GM18499 (cell line): Measurements from ENCODE around the gene HAUS3.

Experiments
- ATAC-seq: cut with Tn5 transposase; IDR thresholded peaks from one replicate; pipeline ENCODE4 v1.9.1; 2021; ENCODE audit warnings: moderate number of reproducible peaks; ENCODE audit not compliant: insufficient read depth, unreplicated experiment

The HAUS3 gene

GRCh38 chr4:2241410-2242353 is at the start of gene HAUS3, which contains the start of gene POLN:
HAUS3 (minus strand) TSS chr4:2242121; CDS start chr4:2240946, 1,175 bp downstream.
POLN (minus strand) TSS chr4:2242121; CDS start chr4:2229231, 12,890 bp downstream.
- peak; percentile 56 for ATAC-seq

- ATAC-seq, result no peak
These were observed 49.2 kb upstream of the HAUS3 start for GRCh38 chr4:2290974-2291704.

GRCh38 chr4:2290488-2290887 is 48.6 kb upstream of the HAUS3 start:
- no peak for ATAC-seq

GRCh38 chr4:2289955-2290333 is 48.0 kb upstream of the HAUS3 start:
- no peak for ATAC-seq

- no peak for ATAC-seq
These were observed 47.5 kb upstream of the HAUS3 start for GRCh38 chr4:2289311-2289954.

GRCh38 chr4:2288051-2288541 is 46.2 kb upstream of the HAUS3 start:
- ATAC-seq, result no peak

- no peak for ATAC-seq
These were observed 45.6 kb upstream of the HAUS3 start for GRCh38 chr4:2287594-2287915.

- ATAC-seq, result no peak
These were observed 45.1 kb upstream of the HAUS3 start for GRCh38 chr4:2286904-2287593.

- ATAC-seq, result no peak
These were observed 43.9 kb upstream of the HAUS3 start for GRCh38 chr4:2285613-2286381.

GRCh38 chr4:2284934-2285612 is 43.2 kb upstream of the HAUS3 start:
- ATAC-seq, result no peak

- no peak for ATAC-seq
These were observed 42.4 kb upstream of the HAUS3 start for GRCh38 chr4:2284161-2284933.

- no peak for ATAC-seq
These were observed 41.3 kb upstream of the HAUS3 start for GRCh38 chr4:2283199-2283711.

GRCh38 chr4:2281575-2282343 is 39.8 kb upstream of the HAUS3 start:
- no peak for ATAC-seq

- ATAC-seq, result no peak
These were observed 38.8 kb upstream of the HAUS3 start for GRCh38 chr4:2280531-2281300.

GRCh38 chr4:2277956-2278355 is 36.0 kb upstream of the HAUS3 start:
- ATAC-seq, result no peak

- no peak for ATAC-seq
These were observed 34.8 kb upstream of the HAUS3 start for GRCh38 chr4:2276581-2277325.
